GM19238 (cell line): ENCODE data around the gene NUP93.

Experiments used
- DNase-seq: peaks from one replicate; pipeline ENCODE4 v3.0.0; 2011; ENCODE audit warnings: low spot score; ENCODE audit not compliant: insufficient read length

The NUP93 gene

DNA sequence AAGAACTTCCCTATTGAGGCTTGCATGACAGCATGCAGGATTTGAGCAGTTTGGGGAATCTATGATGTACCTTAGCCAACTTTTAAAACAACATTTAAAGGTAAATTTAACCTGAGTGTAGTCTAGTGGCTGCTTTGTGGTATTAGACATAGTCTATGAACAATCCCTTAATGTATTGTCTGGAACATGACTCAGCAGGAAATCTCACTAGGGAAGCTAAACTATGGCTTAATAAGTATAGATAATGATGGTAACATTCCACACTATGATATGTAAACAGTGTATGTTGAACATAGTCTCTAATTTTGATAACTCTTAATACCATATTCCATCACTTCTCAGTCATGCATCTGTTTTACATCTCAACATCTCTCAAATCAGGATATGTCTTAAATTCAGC, 83.0 kb downstream of the NUP93 start:
- no peak for DNase-seq

DNA sequence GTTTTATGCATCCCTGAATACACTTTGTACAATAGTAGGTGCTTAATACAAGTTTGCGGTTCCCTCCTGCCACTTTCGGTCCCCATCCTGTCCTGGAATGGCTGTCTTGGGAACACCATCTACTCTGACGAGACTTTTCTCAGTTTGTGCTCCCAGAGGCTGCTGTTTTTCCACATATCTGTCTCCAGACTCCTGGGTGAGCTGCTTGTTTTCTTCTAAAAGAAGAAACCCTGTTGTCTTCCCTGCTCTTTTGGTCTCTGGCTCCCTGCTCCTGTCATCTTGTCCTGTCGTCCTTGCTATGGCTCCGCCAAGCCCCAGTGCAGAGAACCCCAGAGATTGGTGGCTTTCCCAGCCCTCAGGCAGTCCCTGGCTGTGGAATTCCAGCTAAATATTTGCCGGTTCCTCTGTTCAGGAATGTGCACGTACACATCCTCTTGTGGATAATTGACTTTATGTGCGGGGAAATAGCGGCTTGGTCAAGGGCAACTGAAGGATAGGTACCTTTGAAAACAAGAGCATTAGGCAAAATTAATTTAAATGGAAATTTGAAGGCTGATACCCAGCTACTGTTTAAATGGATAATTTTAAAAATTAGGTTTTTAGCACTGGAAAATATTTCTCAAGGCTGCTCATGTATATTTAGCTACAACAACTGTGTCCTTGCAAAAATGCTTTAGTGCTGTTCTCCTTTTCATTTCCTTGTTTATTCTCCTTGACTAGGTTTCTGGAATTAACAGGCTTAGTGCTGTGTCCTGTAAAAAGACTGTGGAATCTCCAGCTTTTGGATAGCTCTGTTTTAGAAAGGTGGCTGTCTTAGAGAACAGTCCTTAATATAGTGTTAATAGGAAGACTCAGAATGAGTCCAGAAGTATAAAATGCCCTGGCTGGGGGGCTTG, 84.9 kb downstream of the NUP93 start:
- no peak for DNase-seq

GRCh38 chr16:56815721-56816120, 85.8 kb downstream of the NUP93 start:
- no peak for DNase-seq

DNA sequence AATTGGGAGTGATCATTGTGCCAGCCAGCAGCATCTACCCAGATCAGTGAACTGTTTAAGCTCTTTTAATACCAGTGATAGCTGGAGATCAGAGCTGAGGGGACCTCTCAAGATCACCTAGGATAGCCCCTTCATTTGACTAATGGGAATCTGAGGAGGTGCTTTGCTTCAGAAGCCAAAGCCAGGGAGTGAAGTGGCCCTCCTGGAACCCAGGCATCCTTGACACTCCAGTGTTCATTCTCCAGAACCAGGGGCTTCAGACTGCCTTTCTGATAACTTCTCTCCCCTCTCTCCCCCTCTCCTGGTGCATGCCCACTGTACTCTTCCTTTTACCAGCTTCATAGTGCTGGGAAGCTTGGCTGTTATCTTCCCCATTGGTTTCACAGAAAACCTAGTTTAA, 87.1 kb downstream of the NUP93 start:
- DNase-seq: no peak

DNA sequence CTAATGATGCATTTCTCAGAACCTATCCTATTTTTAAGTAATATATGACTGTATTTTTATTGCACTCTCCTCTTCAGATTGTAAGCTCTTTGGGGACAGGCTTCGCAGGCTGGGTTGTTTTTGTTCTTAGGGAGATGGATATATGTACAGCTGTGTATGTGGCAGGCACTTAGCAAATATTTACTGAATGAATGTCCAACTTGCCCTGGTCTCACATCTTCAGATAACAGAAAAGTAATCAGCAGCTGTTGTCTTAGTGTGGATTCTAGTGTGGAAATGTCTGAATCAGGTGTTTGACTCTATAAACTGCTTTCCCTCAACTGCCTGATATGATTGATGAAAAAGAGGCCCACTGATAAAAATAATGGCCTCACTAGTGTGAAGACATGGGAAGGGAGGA, 88.0 kb downstream of the NUP93 start:
- no peak for DNase-seq

GRCh38 chr16:56823081-56823733, 93.3 kb downstream of the NUP93 start:
- no peak for DNase-seq

DNA sequence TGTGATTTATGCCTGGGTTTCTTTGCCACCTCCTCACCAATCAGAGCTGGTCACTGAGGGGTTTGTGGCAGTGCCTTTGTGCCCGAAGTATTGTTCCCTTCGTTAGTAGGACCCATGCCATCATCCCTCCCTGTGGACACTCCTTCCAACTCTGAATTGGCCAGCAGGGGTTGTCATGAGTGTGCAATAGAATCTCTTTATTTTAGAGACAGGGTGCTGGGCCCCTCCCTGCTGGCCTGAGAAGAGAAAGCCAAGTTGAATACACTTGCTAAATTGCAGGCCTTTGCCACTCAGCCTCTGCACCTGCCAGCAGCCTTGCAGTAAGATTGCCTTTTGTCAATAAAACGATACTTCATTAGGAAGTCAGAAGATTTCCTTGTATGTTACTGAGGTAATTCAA, 94.4 kb downstream of the NUP93 start:
- no peak for DNase-seq

DNA sequence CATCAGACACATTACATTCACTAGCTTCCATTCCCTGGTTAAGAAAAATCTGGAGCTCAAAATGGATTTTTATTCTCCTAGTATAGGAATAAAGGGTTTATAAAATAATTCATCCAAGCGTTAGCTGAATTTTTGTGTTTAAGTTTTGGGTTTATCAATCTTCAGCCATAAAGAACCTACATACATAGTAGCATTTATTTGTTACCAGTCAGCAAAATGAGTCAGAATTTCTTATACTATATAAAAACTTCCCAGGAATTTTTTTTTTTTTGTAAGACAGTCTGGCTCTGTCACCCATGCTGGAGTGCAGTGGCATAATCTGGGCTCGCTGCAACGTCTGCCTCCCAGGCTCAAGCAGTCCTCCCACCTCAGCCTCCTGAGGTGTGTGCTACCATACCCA, 94.9 kb downstream of the NUP93 start:
- no peak for DNase-seq

DNA sequence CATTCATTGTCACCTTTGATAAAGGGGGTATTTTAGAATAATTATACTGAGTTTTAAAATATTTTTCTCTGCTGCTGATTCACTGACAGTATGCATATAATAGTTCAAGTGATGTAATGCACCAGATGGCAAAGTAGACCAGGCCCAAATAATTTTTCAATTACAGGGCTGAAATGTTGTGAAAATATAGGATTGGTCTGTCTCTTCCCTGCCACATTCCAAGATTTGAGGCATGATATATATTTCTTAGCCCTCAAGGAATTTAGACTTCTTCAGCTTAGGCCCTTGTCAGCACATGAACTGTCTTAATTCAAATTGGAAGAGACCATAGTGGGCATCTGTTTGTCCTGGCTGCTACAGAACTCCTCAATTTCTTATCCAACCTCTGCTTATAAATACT, 95.9 kb downstream of the NUP93 start:
- DNase-seq: no peak

GRCh38 chr16:56828647-56829046, 98.7 kb downstream of the NUP93 start:
- DNase-seq: no peak

DNA sequence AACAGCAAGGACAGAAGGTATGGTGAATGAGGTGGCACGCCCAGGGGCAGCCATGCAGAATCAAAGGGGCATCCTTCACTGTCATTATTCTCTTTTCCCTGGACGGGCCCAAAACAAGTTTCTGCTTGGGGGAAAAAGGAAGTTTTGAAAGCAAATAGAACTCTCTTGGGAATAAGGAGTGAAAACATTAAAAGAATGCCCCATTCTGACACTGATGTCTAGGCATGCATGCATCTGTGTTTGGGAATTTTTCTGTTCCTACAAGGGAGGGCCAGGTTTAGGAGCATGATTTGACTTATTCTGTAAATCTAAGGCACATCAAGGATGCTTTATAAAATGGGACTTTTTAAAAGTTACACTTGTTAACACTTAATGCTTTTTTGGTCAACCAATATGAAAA, 100.7 kb downstream of the NUP93 start:
- DNase-seq: no peak

- no peak for DNase-seq
These were observed 102.8 kb downstream of the NUP93 start for GRCh38 chr16:56832768-56833167.

DNA sequence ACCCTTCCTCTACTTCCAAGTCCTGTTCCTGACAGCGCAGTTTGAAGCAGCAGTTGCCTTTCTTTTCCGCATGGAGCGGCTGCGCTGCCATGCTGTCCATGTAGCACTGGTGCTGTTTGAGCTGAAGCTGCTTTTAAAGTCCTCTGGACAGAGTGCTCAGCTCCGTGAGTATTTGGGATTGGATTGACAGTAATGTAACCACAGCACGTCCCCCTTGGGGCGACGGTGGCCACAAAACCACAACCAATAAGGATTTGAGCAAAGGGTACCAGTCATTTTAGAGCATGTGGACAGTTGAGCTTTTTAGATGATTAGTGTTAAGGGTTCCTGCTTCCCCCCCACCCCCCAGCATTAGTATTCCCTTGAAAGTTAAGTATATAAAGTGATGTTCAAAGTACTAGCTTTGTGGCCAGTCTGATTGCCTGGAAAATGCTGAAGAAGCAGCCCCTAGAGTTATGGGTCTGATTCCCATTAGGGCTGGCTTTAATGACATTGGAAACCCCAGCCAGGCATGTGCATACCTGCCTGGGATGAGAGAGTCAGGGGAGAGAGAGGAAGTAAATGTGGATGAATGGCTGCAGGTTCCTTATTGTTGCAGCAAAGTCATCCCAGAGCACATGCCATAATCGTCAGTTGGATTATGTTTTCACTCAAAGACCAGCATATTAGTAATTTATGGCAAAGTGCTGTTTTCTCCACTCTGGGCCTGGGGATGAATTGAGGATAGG, 103.5 kb downstream of the NUP93 start:
- DNase-seq: no peak

DNA sequence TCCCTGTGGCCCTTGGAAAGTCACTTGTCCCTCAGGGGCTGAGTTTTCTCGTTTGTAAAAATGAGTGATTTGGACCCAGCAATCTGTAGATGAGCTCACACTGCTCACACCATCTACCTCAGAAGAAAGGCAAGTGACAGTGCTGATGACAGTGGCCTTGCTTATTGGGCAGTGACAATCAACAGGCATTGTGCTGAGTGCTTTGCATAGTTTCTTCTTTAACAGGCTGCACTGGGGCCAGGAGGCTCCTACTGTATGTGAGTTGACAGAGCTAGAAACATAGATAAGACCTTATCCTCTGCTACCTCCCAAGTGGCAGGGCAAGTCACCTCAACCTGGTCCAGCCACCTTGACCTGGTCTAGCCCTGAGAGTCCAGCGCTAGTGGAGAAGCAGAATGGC, 105.4 kb downstream of the NUP93 start:
- no peak for DNase-seq

DNA sequence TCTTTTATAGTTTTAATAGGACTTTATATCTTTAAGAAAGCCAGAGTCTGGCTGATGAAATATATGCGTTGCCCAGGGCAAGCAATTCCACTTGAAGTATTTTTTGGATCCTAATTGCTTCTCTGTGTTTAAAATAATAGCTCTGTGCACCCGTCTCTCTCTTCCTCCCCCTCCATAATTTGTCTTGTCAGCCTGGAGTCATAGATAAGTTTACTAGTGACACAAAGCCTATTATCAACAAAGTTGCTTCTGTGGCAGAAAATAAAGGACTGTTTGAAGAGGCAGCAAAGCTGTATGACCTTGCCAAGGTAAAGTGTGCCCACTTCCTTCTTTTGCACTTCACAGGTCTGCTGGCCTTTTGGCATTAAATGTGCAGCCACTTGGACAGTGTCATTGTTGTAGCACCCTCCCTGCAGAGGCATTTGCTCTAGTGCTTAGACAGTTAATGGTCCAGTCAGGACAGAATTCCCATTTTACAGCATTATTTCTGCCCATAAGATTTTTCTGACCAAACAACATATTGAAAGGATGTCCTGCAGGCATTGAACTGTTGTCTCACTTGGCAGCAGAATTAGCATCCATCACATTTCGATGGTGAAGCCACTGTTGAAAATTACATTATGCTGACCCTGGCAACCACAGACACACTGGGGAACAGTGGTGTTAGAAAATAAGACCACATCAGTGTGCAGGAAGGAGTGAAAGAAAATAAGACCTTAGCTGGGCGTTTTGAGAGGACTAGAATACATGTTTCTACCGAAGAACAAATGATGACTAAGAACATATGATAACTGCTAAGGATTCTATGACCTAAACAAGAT, 106.7 kb downstream of the NUP93 start:
- DNase-seq: no peak

DNA sequence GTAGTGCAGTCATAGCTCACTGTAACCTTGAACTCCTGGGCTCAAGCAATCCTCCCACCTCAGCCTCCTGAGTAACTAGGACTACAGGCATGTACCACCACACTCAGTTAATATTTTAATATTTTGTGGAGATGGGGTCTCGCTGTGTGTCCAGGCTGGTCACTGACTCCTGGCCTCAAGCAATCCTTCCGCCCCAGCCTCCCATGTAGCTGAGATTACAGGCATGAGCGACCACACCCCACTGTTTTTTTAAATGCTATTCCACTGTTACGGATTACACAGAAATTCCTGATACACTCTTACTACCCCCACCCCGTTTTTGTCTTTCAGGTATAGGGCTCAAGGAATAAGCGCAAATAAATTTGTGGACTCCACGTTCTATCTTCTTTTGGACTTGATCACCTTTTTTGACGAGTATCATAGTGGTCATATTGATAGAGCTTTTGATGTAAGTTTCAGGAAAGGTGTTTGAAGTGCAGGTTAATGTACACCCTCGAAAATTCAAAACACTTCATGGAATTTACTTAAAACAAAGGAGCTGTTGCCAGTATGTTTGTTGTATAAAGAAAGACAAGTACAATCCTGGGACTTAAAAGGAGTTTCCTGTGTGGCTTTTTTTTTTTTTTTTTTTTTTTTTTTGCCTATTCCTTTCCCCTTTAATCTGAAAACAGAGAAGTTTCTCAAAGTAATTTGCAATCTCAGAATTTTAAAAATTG, 108.9 kb downstream of the NUP93 start:
- DNase-seq: no peak

DNA sequence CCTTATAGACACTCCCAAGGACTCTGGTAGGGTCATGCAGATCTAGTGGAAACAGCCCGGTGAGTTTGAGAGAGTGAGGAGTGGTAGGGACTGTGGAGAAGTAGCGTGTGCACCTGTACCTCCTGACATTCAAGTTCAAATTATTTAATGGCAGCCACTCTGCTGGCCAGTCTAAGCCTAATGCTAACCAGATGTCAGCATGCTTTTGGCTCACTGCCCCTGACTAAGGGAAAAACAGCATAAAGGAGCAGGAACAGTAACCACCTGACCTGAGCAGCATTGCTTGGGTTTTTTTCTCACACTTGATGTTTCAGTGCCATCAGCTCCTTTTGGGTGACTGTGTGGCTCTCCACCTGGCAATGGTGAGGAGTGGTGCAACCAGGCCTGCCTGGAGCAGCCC, 111.3 kb downstream of the NUP93 start:
- DNase-seq: no peak

DNA sequence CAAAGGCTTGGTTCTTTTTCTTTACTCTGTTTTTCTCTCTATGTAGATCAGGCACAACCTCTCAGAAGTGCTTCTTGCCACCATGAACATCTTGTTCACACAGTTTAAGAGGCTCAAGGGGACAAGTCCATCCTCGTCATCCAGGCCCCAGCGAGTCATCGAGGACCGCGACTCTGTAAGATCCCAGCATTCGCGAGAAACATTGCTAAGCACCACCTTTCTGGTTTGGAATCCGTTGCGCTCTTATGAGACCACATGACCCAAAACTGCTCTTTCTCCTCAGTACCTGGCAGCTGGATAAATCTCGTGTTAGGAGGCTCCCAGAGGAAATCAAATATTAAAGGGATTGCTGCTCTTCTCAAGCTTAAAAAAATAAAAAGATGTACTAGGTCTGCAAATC, 111.7 kb downstream of the NUP93 start:
- no peak for DNase-seq

- DNase-seq: no peak
These were observed 112.2 kb downstream of the NUP93 start for GRCh38 chr16:56842133-56842532.

DNA sequence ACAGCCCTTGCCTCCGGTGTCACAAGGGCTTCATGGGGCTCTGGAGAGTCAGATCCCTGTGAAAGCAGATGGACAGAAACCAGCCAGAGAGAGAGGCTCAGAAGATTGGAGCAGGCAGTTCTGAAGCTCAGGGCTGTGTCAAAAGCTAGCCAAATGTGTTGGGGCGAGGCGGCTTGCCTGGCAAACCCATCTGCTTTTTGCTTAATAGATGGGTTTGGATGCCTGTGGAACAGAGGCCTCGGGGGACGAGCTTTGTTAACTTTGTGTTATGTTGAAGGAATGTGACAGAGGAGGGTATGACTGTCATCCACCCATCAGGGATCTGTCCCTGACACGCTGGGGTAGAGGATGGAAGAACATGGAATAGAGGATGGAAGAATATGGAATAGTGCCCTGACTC, 114.1 kb downstream of the NUP93 start:
- DNase-seq: no peak
